ENCODE measurements around the gene CUL9. TPM values are rescaled to one million over a fixed set of nuclear protein-coding genes. Genes with fewer than 3 reads are reported as not detected.
A peak's percentile ranks its signal among the peaks of the same experiment; 100 is the strongest.
"Not testable (repeated sequence)": the region's sequence is repeated elsewhere in the genome, so short reads cannot be mapped to it uniquely, and the experiment has no call there.

The CUL9 gene
- total RNA-seq (27.0 and 32.2 TPM in 2 replicates), polyA plus RNA-seq (6.7 and 11.9 TPM in 2 replicates), polyA minus RNA-seq (ENCODE audit: low replicate concordance) (24.8 and 38.0 TPM in 2 replicates)
- 9.7 and 16.7 TPM in 2 replicates for polyA plus RNA-seq (2012)

DNA sequence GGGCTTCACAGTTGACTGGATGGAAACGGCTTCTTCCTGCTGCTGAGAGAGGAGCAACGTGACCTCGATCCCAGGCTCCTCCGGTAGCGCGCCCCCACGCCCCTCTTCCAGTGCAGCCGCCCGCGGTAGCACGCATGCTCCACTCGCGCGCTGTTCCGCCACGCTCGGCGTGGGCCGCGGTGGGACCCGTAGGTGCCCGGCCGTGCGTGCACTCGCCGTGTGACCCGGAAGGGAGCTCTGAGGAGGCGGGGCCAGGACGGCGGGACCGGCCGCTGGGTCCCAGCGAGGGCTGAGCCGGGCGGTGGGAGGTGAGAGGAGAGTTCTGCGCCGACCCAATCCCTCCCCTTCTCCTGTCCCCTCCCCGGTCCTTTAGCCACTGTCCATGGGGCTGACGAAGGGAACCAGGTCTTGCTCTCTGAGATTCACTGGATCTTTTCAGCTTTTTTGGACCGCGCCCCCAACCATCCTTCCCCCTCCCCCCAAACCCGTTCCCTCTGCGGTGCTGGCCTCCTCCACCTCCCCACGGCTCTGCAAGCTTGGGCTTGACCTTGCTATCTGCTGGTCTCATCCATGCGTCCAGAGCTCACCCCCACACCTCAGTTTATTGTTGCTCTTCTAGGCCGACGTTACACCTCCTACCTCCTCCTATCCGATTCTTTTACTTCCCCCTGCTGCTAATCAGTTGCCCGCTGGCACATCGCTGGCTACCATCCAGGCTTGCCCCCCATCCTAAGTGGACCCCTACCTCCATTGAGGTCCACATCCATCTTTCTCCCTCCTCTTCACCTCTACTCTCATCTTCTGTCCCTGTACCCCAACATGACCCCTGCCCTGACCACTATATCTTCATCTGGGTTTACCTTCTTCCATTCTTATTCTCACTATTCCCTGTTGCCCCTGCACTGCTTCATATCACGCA lies at the start of gene CUL9:
Gene CUL9 (plus strand): TSS at position 255 of the 919 bp plus-strand sequence. CDS start 2,115 bp downstream, outside the sequence.
- peak within 1 kb of the TSS; percentile 63 for H3K9ac ChIP-seq (ENCODE audit: insufficient read depth, low read length)
- H3K27ac ChIP-seq (ENCODE audit: insufficient read depth, low read length): peak within 1 kb of the TSS; percentile 67
- peaks cover 6% of the 10 kb centered on the region for H3K4me1 ChIP-seq (ENCODE audit: control insufficient read depth, extremely low read depth, insufficient read depth, low read length)
- no peaks in the 10 kb centered on the region for H3K9me3 ChIP-seq (ENCODE audit: control insufficient read depth, insufficient read depth, low read depth, low read length)
- H3K79me2 ChIP-seq (ENCODE audit: control insufficient read depth, insufficient read depth, low read length): peaks cover 3% of the 10 kb centered on the region
- H3K4me2 ChIP-seq (ENCODE audit: extremely low read depth, insufficient read depth, low read length): peak within 1 kb of the TSS; percentile 97
- no peaks in the 10 kb centered on the region for H3K27me3 ChIP-seq (ENCODE audit: control insufficient read depth, insufficient read depth, low read length)
- peak within 1 kb of the TSS; percentile 56 for H2AFZ ChIP-seq (ENCODE audit: low read length)
- H3K36me3 ChIP-seq (ENCODE audit: control insufficient read depth, insufficient read depth, low read length): peaks cover 34% of the 10 kb centered on the region
- TF ChIP-seq, protein P1, sequence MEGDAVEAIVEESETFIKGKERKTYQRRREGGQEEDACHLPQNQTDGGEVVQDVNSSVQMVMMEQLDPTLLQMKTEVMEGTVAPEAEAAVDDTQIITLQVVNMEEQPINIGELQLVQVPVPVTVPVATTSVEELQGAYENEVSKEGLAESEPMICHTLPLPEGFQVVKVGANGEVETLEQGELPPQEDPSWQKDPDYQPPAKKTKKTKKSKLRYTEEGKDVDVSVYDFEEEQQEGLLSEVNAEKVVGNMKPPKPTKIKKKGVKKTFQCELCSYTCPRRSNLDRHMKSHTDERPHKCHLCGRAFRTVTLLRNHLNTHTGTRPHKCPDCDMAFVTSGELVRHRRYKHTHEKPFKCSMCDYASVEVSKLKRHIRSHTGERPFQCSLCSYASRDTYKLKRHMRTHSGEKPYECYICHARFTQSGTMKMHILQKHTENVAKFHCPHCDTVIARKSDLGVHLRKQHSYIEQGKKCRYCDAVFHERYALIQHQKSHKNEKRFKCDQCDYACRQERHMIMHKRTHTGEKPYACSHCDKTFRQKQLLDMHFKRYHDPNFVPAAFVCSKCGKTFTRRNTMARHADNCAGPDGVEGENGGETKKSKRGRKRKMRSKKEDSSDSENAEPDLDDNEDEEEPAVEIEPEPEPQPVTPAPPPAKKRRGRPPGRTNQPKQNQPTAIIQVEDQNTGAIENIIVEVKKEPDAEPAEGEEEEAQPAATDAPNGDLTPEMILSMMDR (conservative IDR thresholded peaks at IDR 0.05 in 1 of 2, IDR thresholded peaks at IDR 0.05 in 1 of 2; ENCODE audit: low read depth in 1 of 2, low read length in 2 of 2): no peak
- no peak for TF ChIP-seq EZH2 (IDR thresholded peaks at IDR 0.05; ENCODE audit: low read length, missing control alignments)
- no peaks in the 10 kb centered on the region for H4K20me1 ChIP-seq (ENCODE audit: control insufficient read depth, extremely low read depth, insufficient read depth, low read length)
- peak within 1 kb of the TSS; percentile 57 to 92 (median 74) for H3K4me3 ChIP-seq (replicated peaks in 1 of 4; ENCODE audit: control extremely low read depth in 1 of 4, insufficient read depth in 1 of 4, low read depth in 3 of 4, low read length in 4 of 4)
- peak; percentile 68 to 75 for DNase-seq (ENCODE audit: low read depth in 2 of 2)

DNA sequence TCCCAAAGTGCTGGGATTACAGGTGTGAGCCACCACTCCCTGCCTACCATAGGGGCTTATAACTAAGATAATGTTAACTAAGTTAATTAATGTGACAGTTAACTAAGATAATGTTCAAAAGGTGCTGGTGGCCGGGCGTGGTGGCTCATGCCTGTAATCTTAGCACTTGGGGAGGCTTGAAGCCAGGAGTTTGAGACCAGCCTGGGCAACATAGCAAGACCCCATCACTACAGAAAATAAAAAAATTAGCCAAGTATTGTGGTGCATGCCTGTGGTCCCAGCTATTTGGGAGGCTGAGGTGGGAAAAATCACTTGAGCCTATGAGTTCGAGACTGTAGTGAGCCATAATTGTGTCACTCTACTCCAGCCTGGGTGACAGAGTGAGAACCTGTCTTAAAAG lies 43.7 kb upstream of the CUL9 start:
- Histone ChIP-seq H3K79me2 (ENCODE audit: control insufficient read depth, insufficient read depth, low read length) (no peaks in the 10 kb centered on the region), H3K4me3 (replicated peaks in 1 of 4; ENCODE audit: control extremely low read depth in 1 of 4, insufficient read depth in 1 of 4, low read depth in 3 of 4, low read length in 4 of 4) (no peak overlapping the region), H4K20me1 (ENCODE audit: control insufficient read depth, extremely low read depth, insufficient read depth, low read length) (no peaks in the 10 kb centered on the region), H3K9ac (ENCODE audit: insufficient read depth, low read length) (no peak overlapping the region), H3K27ac (ENCODE audit: insufficient read depth, low read length) (no peak overlapping the region), H3K9me3 (ENCODE audit: control insufficient read depth, insufficient read depth, low read depth, low read length) (no peaks in the 10 kb centered on the region), H3K4me2 (ENCODE audit: extremely low read depth, insufficient read depth, low read length) (no peak overlapping the region), H2AFZ (ENCODE audit: low read length) (no peak overlapping the region), H3K27me3 (ENCODE audit: control insufficient read depth, insufficient read depth, low read length) (no peaks in the 10 kb centered on the region), H3K36me3 (ENCODE audit: control insufficient read depth, insufficient read depth, low read length) (no peaks in the 10 kb centered on the region), H3K4me1 (ENCODE audit: control insufficient read depth, extremely low read depth, insufficient read depth, low read length) (no peaks in the 10 kb centered on the region)
- TF ChIP-seq, protein P1 (conservative IDR thresholded peaks at IDR 0.05 in 1 of 2, IDR thresholded peaks at IDR 0.05 in 1 of 2; ENCODE audit: low read depth in 1 of 2, low read length in 2 of 2): no peak
- TF ChIP-seq EZH2 (IDR thresholded peaks at IDR 0.05; ENCODE audit: low read length, missing control alignments): no peak
- DNase-seq (ENCODE audit: low read depth in 2 of 2): no peak

DNA sequence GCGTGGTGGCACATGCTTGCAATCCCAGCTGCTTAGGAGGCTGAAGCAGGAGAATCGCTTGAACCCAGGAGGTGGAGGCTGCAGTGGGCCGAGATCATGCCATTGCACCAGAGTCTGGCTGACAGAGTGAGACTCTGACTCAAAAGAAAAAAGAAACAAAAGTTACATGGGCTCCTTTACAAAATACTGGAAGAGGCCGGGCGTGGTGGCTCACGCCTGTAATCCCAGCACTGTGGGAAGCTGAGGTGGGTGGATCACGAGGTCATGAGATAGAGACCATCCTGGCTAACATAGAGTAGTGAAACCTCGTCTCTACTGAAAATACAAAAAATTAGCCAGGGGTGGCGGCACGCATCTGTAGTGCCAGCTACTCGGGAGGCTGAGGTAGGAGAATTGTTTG lies 42.0 kb upstream of the CUL9 start:
- not testable (repeated sequence) for H4K20me1 ChIP-seq (ENCODE audit: control insufficient read depth, extremely low read depth, insufficient read depth, low read length); H3K4me1 ChIP-seq (ENCODE audit: control insufficient read depth, extremely low read depth, insufficient read depth, low read length); H3K79me2 ChIP-seq (ENCODE audit: control insufficient read depth, insufficient read depth, low read length); H3K9me3 ChIP-seq (ENCODE audit: control insufficient read depth, insufficient read depth, low read depth, low read length); H3K9ac ChIP-seq (ENCODE audit: insufficient read depth, low read length); H3K4me2 ChIP-seq (ENCODE audit: extremely low read depth, insufficient read depth, low read length); H3K36me3 ChIP-seq (ENCODE audit: control insufficient read depth, insufficient read depth, low read length); DNase-seq (ENCODE audit: low read depth in 2 of 2); H3K27ac ChIP-seq (ENCODE audit: insufficient read depth, low read length); H2AFZ ChIP-seq (ENCODE audit: low read length); H3K4me3 ChIP-seq (replicated peaks in 1 of 4; ENCODE audit: control extremely low read depth in 1 of 4, insufficient read depth in 1 of 4, low read depth in 3 of 4, low read length in 4 of 4); H3K27me3 ChIP-seq (ENCODE audit: control insufficient read depth, insufficient read depth, low read length)

All from fibroblast of lung (primary cell).